ENCODE measurements around the gene TMPRSS4. TPM values are rescaled to one million over a fixed set of nuclear protein-coding genes. Genes with fewer than 3 reads are reported as not detected.

The TMPRSS4 gene
- total RNA-seq, 1 donor from 2014 or later: 7.9 TPM

DNA sequence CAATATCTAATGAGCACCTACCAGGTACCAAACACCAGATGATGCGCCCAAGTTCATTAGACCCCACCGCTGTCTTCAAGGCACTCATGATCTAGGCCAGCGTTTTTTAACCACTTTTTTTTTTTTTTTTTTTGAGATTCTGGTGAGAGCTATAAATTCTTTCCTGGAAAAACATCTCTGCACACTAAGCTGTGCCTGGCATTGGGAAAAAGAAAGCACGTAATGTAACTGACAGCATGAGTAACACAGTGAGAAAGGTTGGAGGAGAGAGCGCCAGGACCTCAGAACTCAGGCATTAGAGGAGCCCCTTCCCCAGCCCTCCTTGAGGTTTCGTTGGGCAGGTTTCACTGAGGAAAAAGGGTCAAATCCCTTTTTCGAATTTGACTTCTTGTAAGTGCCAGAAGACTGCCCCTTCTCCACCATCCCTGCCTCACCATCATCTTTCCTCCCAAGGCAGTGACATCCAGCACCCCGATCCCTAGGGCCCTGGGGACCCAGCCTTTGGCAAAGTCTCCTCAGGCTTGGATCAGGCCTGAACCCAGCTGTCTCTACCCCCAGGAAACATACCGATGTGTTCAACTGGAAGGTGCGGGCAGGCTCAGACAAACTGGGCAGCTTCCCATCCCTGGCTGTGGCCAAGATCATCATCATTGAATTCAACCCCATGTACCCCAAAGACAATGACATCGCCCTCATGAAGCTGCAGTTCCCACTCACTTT is 36.0 kb downstream of the TMPRSS4 start:
- TF ChIP-seq, protein P1, sequence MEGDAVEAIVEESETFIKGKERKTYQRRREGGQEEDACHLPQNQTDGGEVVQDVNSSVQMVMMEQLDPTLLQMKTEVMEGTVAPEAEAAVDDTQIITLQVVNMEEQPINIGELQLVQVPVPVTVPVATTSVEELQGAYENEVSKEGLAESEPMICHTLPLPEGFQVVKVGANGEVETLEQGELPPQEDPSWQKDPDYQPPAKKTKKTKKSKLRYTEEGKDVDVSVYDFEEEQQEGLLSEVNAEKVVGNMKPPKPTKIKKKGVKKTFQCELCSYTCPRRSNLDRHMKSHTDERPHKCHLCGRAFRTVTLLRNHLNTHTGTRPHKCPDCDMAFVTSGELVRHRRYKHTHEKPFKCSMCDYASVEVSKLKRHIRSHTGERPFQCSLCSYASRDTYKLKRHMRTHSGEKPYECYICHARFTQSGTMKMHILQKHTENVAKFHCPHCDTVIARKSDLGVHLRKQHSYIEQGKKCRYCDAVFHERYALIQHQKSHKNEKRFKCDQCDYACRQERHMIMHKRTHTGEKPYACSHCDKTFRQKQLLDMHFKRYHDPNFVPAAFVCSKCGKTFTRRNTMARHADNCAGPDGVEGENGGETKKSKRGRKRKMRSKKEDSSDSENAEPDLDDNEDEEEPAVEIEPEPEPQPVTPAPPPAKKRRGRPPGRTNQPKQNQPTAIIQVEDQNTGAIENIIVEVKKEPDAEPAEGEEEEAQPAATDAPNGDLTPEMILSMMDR (IDR thresholded peaks at IDR 0.05): no peak
- Histone ChIP-seq H3K36me3 (no peaks in the 10 kb centered on the region), H3K9me3 (no peaks in the 10 kb centered on the region), H3K4me3 (no peak overlapping the region), H3K4me1 (no peaks in the 10 kb centered on the region), H3K27me3 (ENCODE audit: low read depth) (no peaks in the 10 kb centered on the region), H3K27ac (no peak overlapping the region)
- intact Hi-C loops (cut with DNase I): no loop called here
- ATAC-seq: no peak
- no peak for DNase-seq

DNA sequence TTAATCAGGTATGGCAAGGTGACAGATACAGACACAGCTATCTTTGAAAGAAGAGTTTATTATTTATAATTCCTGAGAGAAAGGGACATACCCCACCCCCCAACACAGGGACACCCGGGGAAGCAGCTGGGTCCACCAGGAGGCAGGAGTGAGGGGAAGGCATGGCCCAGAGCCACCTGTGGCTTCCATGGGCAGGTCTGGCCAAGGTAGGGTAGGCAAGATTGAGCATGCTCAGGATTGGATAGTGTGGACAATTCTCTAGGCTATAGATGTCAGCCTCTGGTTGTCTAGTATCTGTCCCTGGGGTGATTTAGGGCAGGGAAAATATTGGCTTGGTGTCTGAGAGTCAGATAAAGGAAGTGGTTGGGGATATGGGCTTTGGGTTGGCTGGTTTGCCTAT is 37.4 kb downstream of the TMPRSS4 start:
- H3K4me1 ChIP-seq: no peaks in the 10 kb centered on the region
- no peak for DNase-seq
- no peak overlapping the region for H3K4me3 ChIP-seq
- H3K36me3 ChIP-seq: no peaks in the 10 kb centered on the region
- no peaks in the 10 kb centered on the region for H3K9me3 ChIP-seq
- H3K27me3 ChIP-seq (ENCODE audit: low read depth): no peaks in the 10 kb centered on the region
- intact Hi-C loops (cut with DNase I): no loop called here
- TF ChIP-seq, protein P1 (IDR thresholded peaks at IDR 0.05): no peak
- ATAC-seq: no peak
- no peak overlapping the region for H3K27ac ChIP-seq

DNA sequence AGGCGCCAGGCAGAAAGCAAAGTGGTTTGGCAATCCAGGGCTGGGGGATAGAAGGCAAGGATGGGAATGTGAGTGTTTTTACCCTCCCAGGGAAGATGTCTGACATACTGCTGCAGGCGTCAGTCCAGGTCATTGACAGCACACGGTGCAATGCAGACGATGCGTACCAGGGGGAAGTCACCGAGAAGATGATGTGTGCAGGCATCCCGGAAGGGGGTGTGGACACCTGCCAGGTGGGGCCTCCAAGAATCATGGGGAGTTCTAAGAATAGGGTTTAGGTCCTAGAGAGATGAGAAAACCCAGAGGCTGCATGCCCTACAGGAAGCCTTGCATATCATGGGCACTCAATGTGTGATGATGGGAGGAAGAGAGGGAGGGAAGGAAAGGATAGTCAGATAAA is 38.2 kb downstream of the TMPRSS4 start:
- no peak for ATAC-seq

DNA sequence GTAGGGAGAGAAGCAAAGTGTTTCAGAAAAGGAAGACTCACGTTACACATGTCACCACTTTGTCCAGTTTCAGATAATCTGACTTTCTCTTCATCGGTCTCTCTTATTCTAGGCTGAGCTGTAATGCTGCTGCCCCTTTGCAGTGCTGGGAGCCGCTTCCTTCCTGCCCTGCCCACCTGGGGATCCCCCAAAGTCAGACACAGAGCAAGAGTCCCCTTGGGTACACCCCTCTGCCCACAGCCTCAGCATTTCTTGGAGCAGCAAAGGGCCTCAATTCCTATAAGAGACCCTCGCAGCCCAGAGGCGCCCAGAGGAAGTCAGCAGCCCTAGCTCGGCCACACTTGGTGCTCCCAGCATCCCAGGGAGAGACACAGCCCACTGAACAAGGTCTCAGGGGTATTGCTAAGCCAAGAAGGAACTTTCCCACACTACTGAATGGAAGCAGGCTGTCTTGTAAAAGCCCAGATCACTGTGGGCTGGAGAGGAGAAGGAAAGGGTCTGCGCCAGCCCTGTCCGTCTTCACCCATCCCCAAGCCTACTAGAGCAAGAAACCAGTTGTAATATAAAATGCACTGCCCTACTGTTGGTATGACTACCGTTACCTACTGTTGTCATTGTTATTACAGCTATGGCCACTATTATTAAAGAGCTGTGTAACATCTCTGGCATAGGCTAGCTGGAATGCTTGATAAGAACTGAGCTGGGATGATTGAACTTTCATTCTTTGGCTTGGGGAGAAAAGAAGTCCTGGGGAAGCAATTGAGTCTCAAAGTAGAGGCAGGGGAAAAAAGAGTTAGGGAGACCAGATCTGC is 41.1 kb downstream of the TMPRSS4 start:
- intact Hi-C loops (cut with DNase I): no loop called here
- DNase-seq (no peak), ATAC-seq (no peak)
- no peak overlapping the region for H3K27ac ChIP-seq
- no peaks in the 10 kb centered on the region for H3K4me1 ChIP-seq
- H3K9me3 ChIP-seq: no peaks in the 10 kb centered on the region
- no peaks in the 10 kb centered on the region for H3K27me3 ChIP-seq (ENCODE audit: low read depth)
- H3K4me3 ChIP-seq: no peak overlapping the region
- TF ChIP-seq, protein P1 (IDR thresholded peaks at IDR 0.05): no peak
- no peaks in the 10 kb centered on the region for H3K36me3 ChIP-seq

More for the DNA sequence above, 38.2 kb downstream of the TMPRSS4 start:
- DNase-seq: no peak
- no peaks in the 10 kb centered on the region for H3K36me3 ChIP-seq
- no peaks in the 10 kb centered on the region for H3K4me1 ChIP-seq
- no peak overlapping the region for H3K27ac ChIP-seq
- no peaks in the 10 kb centered on the region for H3K9me3 ChIP-seq
- intact Hi-C loops (cut with DNase I): no loop called here
- H3K27me3 ChIP-seq (ENCODE audit: low read depth): no peaks in the 10 kb centered on the region
- TF ChIP-seq, protein P1 (IDR thresholded peaks at IDR 0.05): no peak
- H3K4me3 ChIP-seq: no peak overlapping the region

DNA sequence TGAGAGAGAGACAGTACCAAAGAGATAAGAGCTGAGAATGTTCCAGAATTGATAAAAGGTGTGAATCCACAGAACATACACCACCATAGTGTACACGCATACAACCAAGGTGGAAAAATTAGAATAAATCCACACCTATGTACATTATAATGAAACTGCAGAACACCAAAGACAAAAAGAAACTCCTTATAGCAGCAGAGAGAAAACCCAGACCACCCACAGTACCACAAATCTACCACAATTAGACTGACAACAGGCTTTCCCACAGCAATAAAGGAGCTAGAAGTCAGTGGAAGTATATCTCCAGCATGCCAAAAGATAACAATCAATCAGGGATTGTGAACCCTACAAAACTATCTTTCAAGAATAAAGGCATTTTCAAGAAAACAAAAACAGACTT is 43.9 kb downstream of the TMPRSS4 start:
- TF ChIP-seq, protein P1 (IDR thresholded peaks at IDR 0.05): no peak
- no peaks in the 10 kb centered on the region for H3K4me1 ChIP-seq
- intact Hi-C loops (cut with DNase I): no loop called here
- H3K27ac ChIP-seq: no peak overlapping the region
- H3K36me3 ChIP-seq: no peaks in the 10 kb centered on the region
- no peak for DNase-seq
- H3K9me3 ChIP-seq: no peaks in the 10 kb centered on the region
- H3K27me3 ChIP-seq (ENCODE audit: low read depth): no peaks in the 10 kb centered on the region
- ATAC-seq: no peak
- H3K4me3 ChIP-seq: no peak overlapping the region
